Sciatic nerve (tissue), 2 donors: Measurements from ENCODE around the gene STAG2. TPM values are rescaled to one million over a fixed set of nuclear protein-coding genes. Genes with fewer than 3 reads are reported as not detected.

Experiments
- ATAC-seq: fragments of 200-7000 bp; cut with Tn5 transposase; one replicate; pipeline ENCODE4 v1.9.1; 2020; ENCODE audit warnings: mild to moderate bottlenecking, moderate library complexity
- DNase-seq: peaks from one replicate; pipeline ENCODE4 v3.0.0-alpha.2; 2020; ENCODE audit warnings: low spot score
- intact Hi-C: fragments of 100-400 bp; cut with DNase I; formaldehyde crosslinking; loops from one replicate; pipeline ENCODE4 v1.14.2; 2022
- total RNA-seq: library from RNA; stranded (reverse); fragmentation: NEBNext Ultra II Directional; extraction: Animal tissue kit (Norgen Biotek cat#: 25700); gene quantifications from one replicate; pipeline ENCODE4 v1.2.1, GENCODE V29; 2021
- donor health status: DM: no; HTN: no; CAD: no.
- donor health status: DM: no; HTN: no; CAD: no.

Gene STAG2
- total RNA-seq, 1 donor from 2014 or later: 98.2 TPM

- DNase-seq (no peak), ATAC-seq (no peak)
- intact Hi-C loops: no loop called here
Observed at GRCh38 chrX:123968383-123969050, 7.0 kb downstream of the STAG2 start.

GRCh38 chrX:123971982-123972381 is 10.5 kb downstream of the STAG2 start:
- ATAC-seq (peak; percentile 39), DNase-seq (no peak)

GRCh38 chrX:123973921-123974320 is 12.4 kb downstream of the STAG2 start:
- intact Hi-C loops: no loop called here
- no peak for DNase-seq
- ATAC-seq: no peak

More at GRCh38 chrX:123971982-123972381, 10.5 kb downstream of the STAG2 start:
- intact Hi-C loops: no loop called here

- DNase-seq: no peak
- ATAC-seq: peak; percentile 46
- intact Hi-C loops: no loop called here
Observed at GRCh38 chrX:123975180-123975579, 13.7 kb downstream of the STAG2 start.

GRCh38 chrX:123976706-123977316 is 15.3 kb downstream of the STAG2 start:
- intact Hi-C loops: no loop called here
- no peak for ATAC-seq
- DNase-seq: no peak

GRCh38 chrX:123983240-123983639 is 21.7 kb downstream of the STAG2 start:
- ATAC-seq: no peak
- DNase-seq: no peak
- intact Hi-C loops: no loop called here

GRCh38 chrX:123986377-123986776 is 24.9 kb downstream of the STAG2 start:
- intact Hi-C loops: no loop called here
- DNase-seq: no peak
- no peak for ATAC-seq

- ATAC-seq (no peak), DNase-seq (no peak)
- intact Hi-C loops: no loop called here
Observed at GRCh38 chrX:123988423-123989111, 27.1 kb downstream of the STAG2 start.

- ATAC-seq (no peak), DNase-seq (no peak)
- intact Hi-C loops: no loop called here
Observed at GRCh38 chrX:123989235-123989634, 27.7 kb downstream of the STAG2 start.

- no peak for ATAC-seq
- intact Hi-C loops: no loop called here
- DNase-seq: no peak
Observed at GRCh38 chrX:123990169-123990568, 28.7 kb downstream of the STAG2 start.

GRCh38 chrX:123990602-123991001 is 29.1 kb downstream of the STAG2 start:
- DNase-seq (no peak), ATAC-seq (no peak)
- intact Hi-C loops: no loop called here

GRCh38 chrX:123993326-123993725 is 31.8 kb downstream of the STAG2 start:
- ATAC-seq: no peak
- intact Hi-C loops: no loop called here
- DNase-seq: no peak

- intact Hi-C loops: no loop called here
- DNase-seq (no peak), ATAC-seq (no peak)
Observed at GRCh38 chrX:123993904-123994635, 32.6 kb downstream of the STAG2 start.

GRCh38 chrX:123994730-123995129 is 33.2 kb downstream of the STAG2 start:
- intact Hi-C loops: no loop called here

GRCh38 chrX:124001581-124001980 is 40.1 kb downstream of the STAG2 start:
- intact Hi-C loops: no loop called here
- ATAC-seq: no peak
- no peak for DNase-seq

More at GRCh38 chrX:123994730-123995129, 33.2 kb downstream of the STAG2 start:
- no peak for DNase-seq
- ATAC-seq: no peak

GRCh38 chrX:124005228-124005627 is 43.7 kb downstream of the STAG2 start:
- no peak for DNase-seq
- intact Hi-C loops: no loop called here
- ATAC-seq: no peak

GRCh38 chrX:124010157-124010556 is 48.7 kb downstream of the STAG2 start:
- no peak for DNase-seq
- intact Hi-C loops: no loop called here
- ATAC-seq: no peak

GRCh38 chrX:124010566-124010965 is 49.1 kb downstream of the STAG2 start:
- ATAC-seq (no peak), DNase-seq (no peak)
- intact Hi-C loops: no loop called here

- intact Hi-C loops: no loop called here
- no peak for DNase-seq
- no peak for ATAC-seq
Observed at GRCh38 chrX:124015721-124016120, 54.2 kb downstream of the STAG2 start.

GRCh38 chrX:124016825-124017224 is 55.3 kb downstream of the STAG2 start:
- DNase-seq (no peak), ATAC-seq (no peak)
- intact Hi-C loops: no loop called here
